ENCODE data around the gene PATJ. TPM values are rescaled to one million over a fixed set of nuclear protein-coding genes. Genes with fewer than 3 reads are reported as not detected.
"Not testable (repeated sequence)": the region's sequence is repeated elsewhere in the genome, so short reads cannot be mapped to it uniquely, and the experiment has no call there.

PATJ gene
- total RNA-seq (ENCODE audit: insufficient read depth, low replicate concordance) = 25.3 TPM

- DNase-seq (ENCODE audit: low spot score) = peak; percentile 65
Observed at GRCh38 chr1:61741711-61742619, at the start of gene PATJ. PATJ (plus strand) TSS chr1:61742480; CDS start chr1:61762893, 20,413 bp downstream.

- peak; percentile 42 for DNase-seq (ENCODE audit: low spot score)
Observed at GRCh38 chr1:61699911-61700851, 42.1 kb upstream of the PATJ start.

GRCh38 chr1:61708953-61709907, 33.0 kb upstream of the PATJ start:
- no peak for DNase-seq (ENCODE audit: low spot score)

GRCh38 chr1:61709908-61710289, 32.4 kb upstream of the PATJ start:
- DNase-seq (ENCODE audit: low spot score) = no peak

GRCh38 chr1:61711257-61711656, 31.0 kb upstream of the PATJ start:
- not testable (repeated sequence) for DNase-seq (ENCODE audit: low spot score)

GRCh38 chr1:61711969-61712368, 30.3 kb upstream of the PATJ start:
- no peak for DNase-seq (ENCODE audit: low spot score)

- DNase-seq (ENCODE audit: low spot score) = not testable (repeated sequence)
Observed at GRCh38 chr1:61718996-61719663, 23.1 kb upstream of the PATJ start.

GRCh38 chr1:61724506-61724812, 17.8 kb upstream of the PATJ start:
- no peak for DNase-seq (ENCODE audit: low spot score)

- DNase-seq (ENCODE audit: low spot score) = peak; percentile 95
Observed at GRCh38 chr1:61724813-61725694, 17.2 kb upstream of the PATJ start, which contains the start of gene TM2D1. TM2D1 (minus strand) TSS chr1:61725141; CDS start chr1:61725120, 21 bp downstream.

- DNase-seq (ENCODE audit: low spot score) = no peak
Observed at GRCh38 chr1:61727544-61727943, 14.7 kb upstream of the PATJ start.

GRCh38 chr1:61730679-61731078, 11.6 kb upstream of the PATJ start:
- DNase-seq (ENCODE audit: low spot score) = not testable (repeated sequence)

GRCh38 chr1:61732726-61733125, 9.6 kb upstream of the PATJ start:
- no peak for DNase-seq (ENCODE audit: low spot score)

GRCh38 chr1:61740751-61741700, 1.3 kb upstream of the PATJ start:
- no peak for DNase-seq (ENCODE audit: low spot score)

- peak; percentile 61 for DNase-seq (ENCODE audit: low spot score)
Observed at GRCh38 chr1:61742620-61743430, 545 bp downstream of the PATJ start.

- DNase-seq (ENCODE audit: low spot score) = no peak
Observed at GRCh38 chr1:61743431-61743705, 1.1 kb downstream of the PATJ start.

- peak; percentile 43 for DNase-seq (ENCODE audit: low spot score)
Observed at GRCh38 chr1:61743716-61744580, 1.7 kb downstream of the PATJ start.

- DNase-seq (ENCODE audit: low spot score) = no peak
Observed at GRCh38 chr1:61746813-61747212, 4.5 kb downstream of the PATJ start.
